Hematopoietic multipotent progenitor cell treated with erythropoietin and hydrocortisone succinate and interleukin-3 and kit ligand, for 17 days (in vitro differentiated cells): ENCODE data around the gene MAP3K10.

Experiments
- DNase-seq: peaks from one replicate; pipeline ENCODE4 v3.0.0-alpha.2; 2015; ENCODE audit warnings: low spot score

The MAP3K10 gene

DNA sequence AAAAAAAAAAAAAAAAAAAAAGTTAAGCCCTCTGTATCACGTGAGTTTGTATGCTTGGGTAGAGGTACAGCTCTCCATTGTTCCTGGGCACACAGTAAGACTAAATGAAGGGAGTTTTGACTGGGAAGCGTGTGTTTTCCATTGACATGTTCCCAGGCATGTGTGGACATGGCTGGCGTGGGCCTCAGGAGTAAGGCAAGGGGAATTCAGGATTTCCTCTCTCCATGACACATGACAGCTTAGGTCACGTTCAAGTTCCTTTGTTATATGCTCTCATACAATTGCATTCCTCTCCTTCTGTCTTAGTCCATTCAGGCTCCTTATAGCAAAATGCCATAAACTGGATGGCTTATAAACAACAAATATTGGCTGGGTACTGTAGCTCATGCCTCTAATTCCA is 17.1 kb upstream of the MAP3K10 start:
- no peak for DNase-seq

- DNase-seq = no peak
Observed at GRCh38 chr19:40175820-40176219, 15.4 kb upstream of the MAP3K10 start.

GRCh38 chr19:40177286-40178070 is 13.7 kb upstream of the MAP3K10 start:
- no peak for DNase-seq

DNA sequence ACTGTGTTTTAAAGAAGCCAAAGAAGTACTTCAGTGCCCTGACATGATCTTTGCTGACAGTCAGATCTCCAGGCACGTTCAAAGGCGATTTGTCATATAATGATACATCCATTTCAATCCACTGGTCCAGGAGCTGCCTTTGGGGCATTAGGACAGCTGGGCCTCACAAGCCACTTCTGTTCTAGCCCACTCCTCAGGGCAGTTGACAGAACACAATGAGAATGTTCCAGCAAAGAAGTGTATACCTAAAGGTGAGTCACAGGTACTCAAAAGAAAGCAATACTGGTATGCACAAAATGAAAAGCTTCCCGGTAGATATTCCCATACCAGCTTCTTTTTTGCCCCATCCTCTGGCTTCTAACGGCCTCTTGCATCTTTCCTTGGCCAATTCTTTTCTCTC is 12.5 kb upstream of the MAP3K10 start:
- no peak for DNase-seq

DNA sequence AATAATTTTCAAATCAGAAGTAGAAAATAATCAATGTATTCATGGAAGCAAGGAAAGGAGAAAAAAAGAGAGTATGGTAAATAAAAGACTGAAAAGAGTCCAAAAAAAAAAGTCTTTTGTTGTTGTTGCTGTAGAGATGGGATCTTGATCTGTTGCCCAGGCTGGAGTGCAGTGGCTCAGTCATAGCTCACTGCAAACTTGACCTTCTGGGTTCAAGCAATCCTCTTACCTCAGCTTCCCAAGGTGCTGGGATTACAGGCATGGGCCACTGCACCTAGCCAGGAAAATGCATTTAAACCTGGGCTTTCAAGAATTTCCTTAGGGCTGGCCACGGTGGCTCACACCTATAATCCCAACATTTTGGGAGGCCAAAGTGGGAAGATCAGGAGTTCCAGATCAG is 7.0 kb upstream of the MAP3K10 start:
- DNase-seq = no peak

DNA sequence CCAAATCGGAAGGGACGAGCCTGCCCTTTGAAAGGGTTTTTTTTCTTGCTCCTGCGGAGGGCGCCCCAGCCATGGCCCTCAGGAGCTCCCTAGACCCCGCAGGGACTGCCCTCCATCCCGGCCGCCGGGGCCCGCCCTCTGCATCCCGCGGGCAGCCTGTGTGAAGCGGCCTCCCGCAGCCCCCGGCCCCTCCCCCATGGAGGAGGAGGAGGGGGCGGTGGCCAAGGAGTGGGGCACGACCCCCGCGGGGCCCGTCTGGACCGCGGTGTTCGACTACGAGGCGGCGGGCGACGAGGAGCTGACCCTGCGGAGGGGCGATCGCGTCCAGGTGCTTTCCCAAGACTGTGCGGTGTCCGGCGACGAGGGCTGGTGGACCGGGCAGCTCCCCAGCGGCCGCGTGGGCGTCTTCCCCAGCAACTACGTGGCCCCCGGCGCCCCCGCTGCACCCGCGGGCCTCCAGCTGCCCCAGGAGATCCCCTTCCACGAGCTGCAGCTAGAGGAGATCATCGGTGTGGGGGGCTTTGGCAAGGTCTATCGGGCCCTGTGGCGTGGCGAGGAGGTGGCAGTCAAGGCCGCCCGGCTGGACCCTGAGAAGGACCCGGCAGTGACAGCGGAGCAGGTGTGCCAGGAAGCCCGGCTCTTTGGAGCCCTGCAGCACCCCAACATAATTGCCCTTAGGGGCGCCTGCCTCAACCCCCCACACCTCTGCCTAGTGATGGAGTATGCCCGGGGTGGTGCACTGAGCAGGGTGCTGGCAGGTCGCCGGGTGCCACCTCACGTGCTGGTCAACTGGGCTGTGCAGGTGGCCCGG is 815 bp downstream of the MAP3K10 start:
- no peak for DNase-seq

GRCh38 chr19:40192758-40193586 is 1.7 kb downstream of the MAP3K10 start:
- no peak for DNase-seq

GRCh38 chr19:40193587-40193849 is 2.3 kb downstream of the MAP3K10 start:
- DNase-seq = no peak

DNA sequence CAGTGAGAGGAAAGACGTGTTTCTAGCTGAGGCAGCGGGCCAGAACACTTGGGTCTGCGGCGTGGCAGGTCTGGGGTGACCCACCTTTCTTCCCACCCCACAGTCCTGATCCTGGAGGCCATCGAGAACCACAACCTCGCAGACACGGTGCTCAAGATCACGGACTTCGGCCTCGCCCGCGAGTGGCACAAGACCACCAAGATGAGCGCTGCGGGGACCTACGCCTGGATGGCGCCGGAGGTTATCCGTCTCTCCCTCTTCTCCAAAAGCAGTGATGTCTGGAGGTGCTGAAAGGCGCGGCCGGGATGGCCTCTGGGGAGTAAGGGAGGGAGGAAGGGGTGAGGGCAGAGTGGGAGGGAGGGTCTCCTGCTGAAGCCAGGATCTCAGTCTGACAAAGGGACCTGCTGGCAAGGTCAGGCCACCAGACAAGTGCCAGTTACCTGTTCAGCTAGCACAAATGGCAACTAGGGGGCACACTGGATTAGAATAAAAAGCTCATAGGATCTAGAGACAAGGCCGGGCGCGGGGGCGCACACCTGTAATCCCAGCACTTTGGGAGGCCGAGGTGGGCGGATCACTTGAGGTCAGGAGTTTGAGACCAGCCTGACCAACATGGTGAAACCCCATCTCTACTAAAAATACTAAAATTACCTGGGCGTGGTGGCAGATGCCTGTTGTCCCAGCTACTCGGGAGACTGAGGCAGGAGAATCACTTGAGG is 7.2 kb downstream of the MAP3K10 start:
- DNase-seq = no peak

- DNase-seq = no peak
Observed at GRCh38 chr19:40200341-40201099, 9.3 kb downstream of the MAP3K10 start.

DNA sequence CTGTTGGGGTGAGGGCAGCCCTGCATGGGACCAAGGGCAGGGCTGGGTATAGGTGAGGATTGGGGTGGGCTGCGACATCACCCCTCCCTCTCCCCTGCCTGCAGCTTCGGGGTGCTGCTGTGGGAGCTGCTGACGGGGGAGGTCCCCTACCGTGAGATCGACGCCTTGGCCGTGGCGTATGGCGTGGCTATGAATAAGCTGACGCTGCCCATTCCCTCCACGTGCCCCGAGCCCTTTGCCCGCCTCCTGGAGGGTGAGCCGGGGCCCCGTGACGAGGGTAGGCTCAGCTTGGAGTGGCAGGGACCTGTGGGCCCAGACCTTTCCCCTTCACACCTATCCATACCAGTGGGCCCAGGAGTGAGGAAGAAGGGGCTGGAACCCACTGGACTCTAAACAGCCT is 13.2 kb downstream of the MAP3K10 start:
- DNase-seq = no peak

- no peak for DNase-seq
Observed at GRCh38 chr19:40205760-40206159, 14.5 kb downstream of the MAP3K10 start.

DNA sequence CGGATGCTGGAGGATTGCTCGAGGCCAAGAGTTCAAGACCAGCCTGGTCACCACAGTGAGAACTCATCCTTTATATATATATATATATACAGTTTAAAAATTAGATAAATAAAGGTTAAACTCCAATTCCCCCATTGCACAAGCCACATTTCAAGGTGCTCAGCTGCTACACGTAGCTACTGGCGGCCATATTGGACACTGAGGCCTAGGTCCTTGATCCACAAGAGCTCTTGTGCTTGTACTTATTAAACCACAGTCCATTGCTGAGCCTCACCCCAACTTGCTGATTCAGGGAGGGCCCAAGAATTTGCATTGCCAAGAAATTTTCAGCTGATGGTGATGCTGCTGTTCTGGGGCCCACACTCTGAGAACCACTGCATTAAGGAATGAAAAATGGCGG is 17.4 kb downstream of the MAP3K10 start:
- no peak for DNase-seq

GRCh38 chr19:40210889-40211288 is 19.7 kb downstream of the MAP3K10 start:
- no peak for DNase-seq

GRCh38 chr19:40213251-40213829 is 22.1 kb downstream of the MAP3K10 start:
- no peak for DNase-seq

DNA sequence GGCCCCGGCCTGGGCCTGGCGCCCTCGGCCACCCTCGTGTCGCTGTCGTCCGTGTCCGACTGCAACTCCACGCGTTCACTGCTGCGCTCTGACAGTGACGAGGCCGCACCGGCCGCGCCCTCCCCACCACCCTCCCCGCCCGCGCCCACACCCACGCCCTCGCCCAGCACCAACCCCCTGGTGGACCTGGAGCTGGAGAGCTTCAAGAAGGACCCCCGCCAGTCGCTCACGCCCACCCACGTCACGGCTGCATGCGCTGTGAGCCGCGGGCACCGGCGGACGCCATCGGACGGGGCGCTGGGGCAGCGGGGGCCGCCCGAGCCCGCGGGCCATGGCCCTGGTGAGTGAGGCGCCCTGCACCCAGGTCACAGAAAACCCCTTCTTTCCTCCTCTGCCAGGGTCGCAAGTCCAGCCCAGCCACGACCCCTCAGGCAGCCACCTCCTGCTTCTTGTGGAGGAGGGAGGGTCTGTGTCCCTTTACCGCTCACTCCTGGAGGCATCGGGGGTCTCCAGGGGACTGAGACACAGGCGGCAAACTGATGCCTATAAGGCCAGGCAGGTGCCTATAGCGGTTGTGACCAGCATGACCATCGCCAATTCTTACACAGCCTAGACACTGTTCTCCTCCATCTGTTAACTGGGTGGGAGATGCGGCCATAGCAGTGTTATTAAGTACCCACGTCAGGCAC is 22.8 kb downstream of the MAP3K10 start:
- no peak for DNase-seq

- no peak for DNase-seq
Observed at GRCh38 chr19:40214936-40215335, 23.7 kb downstream of the MAP3K10 start.

DNA sequence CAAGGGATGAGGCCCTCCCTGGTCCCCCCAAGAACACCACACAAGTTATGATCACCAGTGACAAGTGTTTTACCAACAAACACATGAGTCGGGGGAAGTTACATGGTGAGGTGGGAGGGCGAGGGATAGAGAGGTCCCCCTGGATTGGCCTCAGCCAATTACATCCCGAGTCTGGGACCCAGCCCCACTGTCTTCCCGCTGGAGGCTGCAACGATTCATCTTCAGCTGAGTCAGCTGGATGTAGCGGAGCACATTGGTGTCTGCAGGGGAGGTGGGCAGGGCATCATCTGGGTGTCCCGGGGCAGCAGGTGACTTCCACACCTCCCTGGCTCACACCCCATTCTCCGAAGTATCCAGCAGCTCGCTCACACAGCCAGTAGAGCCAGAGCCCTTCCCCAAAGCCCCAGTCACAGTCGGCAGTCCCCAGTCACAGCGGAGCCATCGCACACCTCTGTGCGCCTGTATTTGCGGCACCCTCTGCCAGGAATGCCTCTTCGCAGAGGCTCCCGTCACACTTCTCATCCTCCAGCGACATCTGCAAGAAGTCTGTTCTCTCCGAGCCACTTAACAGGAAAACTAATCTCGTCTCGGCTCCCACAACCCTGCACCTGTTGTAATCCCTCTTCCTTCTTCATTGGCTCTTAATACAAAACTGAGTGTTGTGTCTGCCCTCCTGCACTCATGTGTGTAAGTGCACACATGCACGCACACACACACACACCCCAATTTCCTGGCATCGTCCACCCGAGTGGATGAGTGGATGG is 25.0 kb downstream of the MAP3K10 start:
- no peak for DNase-seq

- DNase-seq = no peak
Observed at GRCh38 chr19:40216777-40217026, 25.5 kb downstream of the MAP3K10 start.
